AG04449 (cell line): ENCODE results near the gene FNDC3B.

Experiments
- CTCF ChIA-PET: fragments of 350-600 bp; formaldehyde crosslinking; extraction: SDS; loops from one replicate; lab custom pipeline; 2021; ENCODE audit warnings: antibody characterized with exemption; lab: Yijun Ruan, JAX
- POLR2A ChIA-PET: fragments of 400-600, 350-600 bp; formaldehyde crosslinking; extraction: SDS; loops from one replicate; lab custom pipeline; 2020; ENCODE audit warnings: antibody characterized with exemption, inconsistent platforms; lab: Yijun Ruan, JAX
- DNase-seq: peaks from one replicate; pipeline ENCODE4 v3.0.0-alpha.2; 2010; ENCODE audit warnings: low read depth, low spot score
- H3K4me3 ChIP-seq: 2 replicates; pipeline ENCODE4 v1.5.1; 2011; ENCODE audit warnings: low read depth, mild to moderate bottlenecking, control low read depth, low read length
- CTCF ChIP-seq: IDR thresholded peaks from one replicate; pipeline ENCODE4 v1.5.1; 2011; ENCODE audit warnings: mild to moderate bottlenecking, moderate library complexity, low read length, control low read depth, inconsistent platforms; ENCODE audit not compliant: insufficient read depth; ENCODE audit errors: missing control alignments

Gene FNDC3B

GRCh38 chr3:172043233-172043632 is 3.9 kb downstream of the FNDC3B start:
- POLR2A ChIA-PET, result interaction anchor here (1.0 to 1.2 kb wide), 2 partner anchors 14 to 61 kb away, joined by 3 to 4 read pairs; no protein-coding TSS in a partner anchor
- DNase-seq, result no peak
- CTCF ChIA-PET, result interaction anchor here (1.0 to 1.6 kb wide), 6 partner anchors 8 to 289 kb away, joined by 3 to 5 read pairs (median 4); no protein-coding TSS in a partner anchor
- H3K4me3 ChIP-seq, result no peak overlapping the region
- TF ChIP-seq CTCF, result no peak

GRCh38 chr3:172043766-172044165 is 4.4 kb downstream of the FNDC3B start:
- POLR2A ChIA-PET, result no interaction called here
- no peak overlapping the region for H3K4me3 ChIP-seq
- TF ChIP-seq CTCF, result no peak
- DNase-seq, result no peak
- CTCF ChIA-PET, result interaction anchor here (1.5 to 1.6 kb wide), 2 partner anchors 214 to 289 kb away, joined by 4 to 7 read pairs; no protein-coding TSS in a partner anchor

- no peak for TF ChIP-seq CTCF
- CTCF ChIA-PET, result interaction anchor here (0.6 to 1.6 kb wide), 4 partner anchors 11 to 287 kb away, joined by 3 to 7 read pairs (median 4); no protein-coding TSS in a partner anchor
- no peak for DNase-seq
- H3K4me3 ChIP-seq, result no peak overlapping the region
- POLR2A ChIA-PET, result interaction anchor here (0.5 to 1.0 kb wide), 4 partner anchors 9 to 273 kb away, joined by 3 to 5 read pairs (median 3); partner anchors contain the start of gene PLD1
These were observed 5.6 kb downstream of the FNDC3B start for GRCh38 chr3:172044833-172045585.

- H3K4me3 ChIP-seq, result no peak overlapping the region
- ChIA-PET CTCF (interaction anchor here (1.5 to 1.6 kb wide), 2 partner anchors 12 to 286 kb away, joined by 4 read pairs; no protein-coding TSS in a partner anchor), POLR2A (interaction anchor here (0.7 to 1.0 kb wide), 2 partner anchors 96 to 271 kb away, joined by 3 to 5 read pairs; no protein-coding TSS in a partner anchor)
- no peak for DNase-seq
- TF ChIP-seq CTCF, result no peak
These were observed 7.0 kb downstream of the FNDC3B start for GRCh38 chr3:172046268-172046915.

GRCh38 chr3:172047567-172048115 is 8.3 kb downstream of the FNDC3B start:
- CTCF ChIA-PET, result no interaction called here
- DNase-seq, result no peak
- no peak overlapping the region for H3K4me3 ChIP-seq
- POLR2A ChIA-PET, result no interaction called here
- no peak for TF ChIP-seq CTCF
